Stimulated activated naive CD8-positive, alpha-beta T cell treated with anti-CD3 and anti-CD28 coated beads, Interleukin-15, Interleukin-2, amounts not matched to agents 100 U/mL and 50 U/mL, for 24 hours (primary cell): ENCODE data around the gene SMAD6.
A peak's percentile ranks its signal among the peaks of the same experiment; 100 is the strongest.

Source experiments
- ATAC-seq: fragments of 150-1000 bp; cut with Tn5 transposase; one replicate; pipeline ENCODE4 v1.10.0; 2021
- DNase-seq: peaks from one replicate; pipeline ENCODE4 v3.0.0; 2021

Gene SMAD6

DNA sequence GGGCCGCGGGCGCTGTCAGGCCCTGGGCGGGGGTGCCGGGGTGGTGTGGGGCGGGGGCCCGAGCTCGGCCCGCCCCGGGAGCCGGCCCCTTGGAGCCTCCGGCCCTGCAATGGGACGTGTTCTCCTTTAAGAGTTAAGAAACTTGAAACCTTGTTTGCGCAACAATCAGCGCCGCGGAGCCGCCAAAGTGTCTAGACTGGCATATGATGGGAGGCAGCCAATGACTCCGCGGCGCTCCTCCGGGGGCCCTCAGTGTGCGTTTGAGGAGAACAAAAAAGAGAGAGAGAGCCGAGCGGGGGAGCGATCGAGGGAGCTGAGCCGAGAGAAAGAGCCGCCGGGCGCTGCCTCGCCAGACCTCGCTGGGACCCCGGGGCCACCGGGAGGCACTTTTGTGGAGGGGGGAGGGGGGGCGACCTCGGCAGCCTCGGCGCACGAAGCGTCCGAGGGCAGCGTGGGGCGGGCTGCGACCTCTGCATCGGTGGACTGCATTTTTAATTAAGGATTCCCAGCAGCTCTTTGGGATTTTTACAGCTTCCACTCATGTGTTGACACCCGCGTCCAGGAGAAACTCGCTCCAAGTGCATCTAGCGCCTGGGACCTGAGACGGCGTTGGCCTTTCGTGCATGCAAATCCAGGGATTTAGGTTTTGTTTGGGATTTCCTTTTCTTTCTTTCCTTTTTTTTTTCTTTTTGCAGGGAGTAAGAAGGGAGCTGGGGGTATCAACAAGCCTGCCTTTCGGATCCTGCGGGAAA is at the start of gene SMAD6:
Gene SMAD6 (plus strand): TSS at position 202 of the 752 bp plus-strand sequence. CDS start 1,023 bp downstream, outside the sequence.
- DNase-seq (peak; percentile 77), ATAC-seq (peak; percentile 39)

DNA sequence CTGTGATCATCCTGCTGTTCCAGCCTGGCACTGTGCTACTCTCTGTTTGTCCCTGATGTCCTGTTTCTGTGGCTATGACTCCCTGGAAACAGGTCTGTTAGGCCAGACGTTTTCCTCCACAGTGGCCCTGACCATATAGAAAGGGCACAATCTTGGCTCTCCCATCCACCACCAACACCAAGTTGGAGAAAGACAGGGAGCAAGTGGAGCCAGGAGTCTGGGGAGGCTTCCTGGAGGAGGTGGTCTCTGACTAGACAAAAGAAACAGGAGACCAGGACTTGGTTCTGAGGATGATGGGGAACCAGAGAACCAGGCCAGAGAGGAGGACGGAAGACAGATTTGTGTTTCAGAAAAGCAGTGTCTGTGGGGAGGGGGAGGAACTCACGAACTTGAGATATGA is 49.2 kb upstream of the SMAD6 start:
- ATAC-seq = no peak
- no peak for DNase-seq

DNA sequence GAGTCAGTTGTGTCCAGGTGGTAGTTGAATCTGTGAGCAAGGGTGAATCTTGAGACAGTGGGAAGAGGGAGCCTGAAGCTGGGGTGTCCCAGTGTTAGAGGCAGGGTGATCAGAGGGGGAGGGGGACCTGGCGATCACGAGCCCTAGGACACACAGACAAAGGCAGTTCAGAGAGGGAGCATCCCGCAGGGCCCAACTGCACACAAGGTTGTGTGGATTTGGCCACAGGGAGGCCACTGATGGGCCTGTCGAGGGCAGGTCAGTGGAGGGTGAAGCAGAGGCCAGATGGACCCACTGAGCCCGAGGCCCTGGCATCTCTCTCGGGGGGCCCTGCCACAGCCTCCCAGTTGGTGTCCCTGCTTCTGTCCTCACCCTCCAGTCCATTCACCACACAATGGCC is 48.6 kb upstream of the SMAD6 start:
- no peak for DNase-seq
- ATAC-seq = no peak

DNA sequence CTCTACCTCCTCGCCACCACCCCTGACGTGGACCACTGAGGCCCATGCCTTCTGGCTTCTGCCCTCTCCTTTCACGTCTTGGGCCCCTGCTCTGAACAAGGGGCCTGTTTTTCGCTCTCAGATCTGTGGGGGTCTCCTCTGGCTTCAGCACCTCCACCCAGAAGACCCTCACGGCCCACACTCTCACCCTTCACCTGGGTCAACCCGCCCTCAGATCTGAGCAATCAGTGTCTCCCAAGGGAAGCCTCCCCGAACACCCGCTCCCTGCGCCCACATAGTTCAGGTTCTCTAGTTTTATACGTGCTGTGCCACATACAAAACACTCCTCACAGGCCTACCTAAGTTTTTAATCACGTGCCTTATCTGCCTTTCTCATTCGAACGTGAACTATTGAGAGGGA is 48.2 kb upstream of the SMAD6 start:
- ATAC-seq (no peak), DNase-seq (no peak)

DNA sequence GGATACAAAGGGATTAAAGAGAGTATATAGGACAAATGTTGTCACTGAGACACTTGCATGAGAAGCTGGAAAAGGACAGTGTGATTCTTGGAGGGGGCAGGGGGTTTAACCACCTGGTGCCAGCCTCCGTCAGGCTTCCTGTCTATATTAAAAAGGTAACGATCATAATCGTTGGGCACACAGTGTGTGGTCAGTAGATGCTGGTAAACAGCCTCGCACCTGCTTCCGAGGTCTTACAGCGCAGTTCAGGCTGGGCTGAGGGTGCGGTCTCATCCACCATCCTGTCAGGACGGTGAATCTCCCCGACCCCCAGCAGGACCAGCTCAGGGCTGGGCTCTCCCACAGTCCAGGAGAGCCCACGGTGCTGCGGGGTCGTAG is 47.7 kb upstream of the SMAD6 start:
- no peak for ATAC-seq
- no peak for DNase-seq

DNA sequence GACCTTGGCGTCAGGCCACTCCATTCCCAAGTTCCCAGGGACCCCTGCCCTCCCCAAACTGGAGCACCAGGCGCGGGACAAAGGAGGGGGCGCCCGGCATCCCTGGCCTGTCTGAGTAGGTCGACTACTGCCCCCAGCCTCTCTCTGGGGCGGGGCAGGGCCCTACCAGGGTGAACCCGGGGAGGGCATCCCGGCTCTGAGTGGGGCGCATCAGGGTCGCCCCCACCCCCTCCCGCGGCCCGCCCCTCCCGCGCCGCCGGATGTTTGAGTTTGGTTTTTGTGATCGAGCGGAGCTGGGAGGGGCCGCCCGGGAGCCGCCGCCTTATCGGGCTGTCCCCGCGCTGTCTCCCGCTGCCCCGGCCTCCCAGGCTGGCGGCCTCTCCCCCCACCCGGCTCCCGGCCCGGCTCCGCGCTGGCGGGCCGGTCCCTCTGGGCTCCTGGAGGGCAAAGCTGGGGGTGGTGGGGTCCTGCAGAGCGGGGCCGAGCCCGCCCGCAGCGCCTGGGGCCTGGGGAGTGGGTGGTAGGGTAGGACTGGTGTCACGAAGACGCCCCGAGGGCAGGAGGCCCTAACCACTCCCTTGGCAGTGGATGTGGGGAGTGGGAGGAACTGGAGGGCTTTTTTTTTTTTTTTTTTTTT is 47.2 kb upstream of the SMAD6 start:
- DNase-seq (peak; percentile 18), ATAC-seq (peak; percentile 54)

DNA sequence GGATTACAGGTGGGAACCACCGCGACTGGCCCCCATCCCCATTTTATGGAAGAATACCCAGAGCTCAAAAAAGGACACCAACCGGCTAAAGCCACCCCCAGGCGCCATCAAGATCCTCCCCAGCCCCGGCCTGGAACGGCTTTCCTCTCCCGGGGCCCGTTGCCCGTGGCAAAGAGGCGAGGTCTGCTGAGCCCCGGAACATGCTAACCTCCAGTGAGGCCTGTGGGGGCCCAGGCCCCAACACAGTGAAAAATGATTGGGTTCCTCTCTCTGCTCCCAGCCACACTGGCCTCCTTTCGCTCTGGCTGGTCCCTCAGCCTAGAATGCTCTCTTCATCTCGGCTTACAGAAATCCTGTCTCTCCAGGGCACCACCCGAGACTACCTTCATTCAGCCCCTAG is 46.5 kb upstream of the SMAD6 start:
- DNase-seq = no peak
- no peak for ATAC-seq

DNA sequence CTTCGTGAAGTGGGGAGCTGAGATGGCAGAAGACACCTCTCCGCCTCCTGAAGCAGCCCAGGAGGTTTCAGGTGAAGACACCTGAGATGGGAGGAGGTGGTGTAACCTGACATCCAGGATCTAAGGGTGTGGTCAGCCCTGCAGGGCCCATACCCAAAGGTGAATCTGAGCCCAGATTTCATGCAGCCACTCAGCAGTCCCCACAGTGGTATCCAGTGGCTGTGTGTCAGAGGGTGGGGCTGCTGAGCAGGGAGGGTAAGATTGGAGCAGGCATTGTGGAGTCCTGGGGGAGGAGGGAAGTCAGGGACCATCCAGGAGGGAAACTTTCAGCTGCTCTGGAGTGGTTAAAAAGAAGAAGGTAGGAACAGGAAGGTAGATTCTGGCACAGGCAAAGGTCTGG is 46.0 kb upstream of the SMAD6 start:
- no peak for ATAC-seq
- DNase-seq = no peak

DNA sequence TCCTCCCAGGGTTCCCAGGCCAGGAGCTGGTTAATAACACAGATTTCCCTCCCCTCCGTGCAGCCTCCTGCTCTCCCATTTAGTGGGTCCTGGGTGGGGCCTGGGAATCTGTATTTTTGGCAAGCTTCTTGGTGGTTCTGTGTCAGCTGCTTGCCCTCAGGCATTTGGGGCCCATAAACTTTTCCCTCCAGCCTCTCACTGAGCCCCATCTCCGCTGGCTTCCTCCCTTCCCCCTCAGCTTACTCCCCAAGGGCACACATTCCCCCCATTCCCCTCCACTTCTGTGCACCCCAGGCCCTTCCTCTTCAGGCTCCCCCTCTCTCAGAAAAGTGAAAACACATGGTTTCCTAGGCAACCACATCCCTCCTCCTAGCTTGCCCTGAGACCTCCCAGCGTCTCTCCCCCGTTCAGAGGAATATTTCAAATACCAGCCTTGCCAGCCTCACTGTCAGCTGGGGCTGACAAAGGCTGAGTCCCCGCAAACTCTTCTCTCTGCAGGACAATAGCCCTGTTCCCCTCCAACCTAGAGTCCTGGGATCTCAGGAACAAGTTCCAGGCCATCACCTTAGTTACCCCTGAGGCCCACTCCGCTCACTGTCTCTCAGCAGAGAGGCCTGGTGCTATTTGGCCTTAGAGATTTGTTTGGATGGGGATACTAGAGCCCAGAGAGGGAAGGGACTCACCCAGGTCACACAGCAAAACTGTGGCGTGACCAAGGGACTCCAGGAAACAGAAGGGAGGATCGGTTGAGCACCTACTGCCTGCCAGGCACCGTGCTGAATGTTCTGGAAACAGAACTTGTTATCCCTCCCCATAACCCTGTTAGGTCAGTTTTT is 44.6 kb upstream of the SMAD6 start:
- DNase-seq (no peak), ATAC-seq (no peak)

DNA sequence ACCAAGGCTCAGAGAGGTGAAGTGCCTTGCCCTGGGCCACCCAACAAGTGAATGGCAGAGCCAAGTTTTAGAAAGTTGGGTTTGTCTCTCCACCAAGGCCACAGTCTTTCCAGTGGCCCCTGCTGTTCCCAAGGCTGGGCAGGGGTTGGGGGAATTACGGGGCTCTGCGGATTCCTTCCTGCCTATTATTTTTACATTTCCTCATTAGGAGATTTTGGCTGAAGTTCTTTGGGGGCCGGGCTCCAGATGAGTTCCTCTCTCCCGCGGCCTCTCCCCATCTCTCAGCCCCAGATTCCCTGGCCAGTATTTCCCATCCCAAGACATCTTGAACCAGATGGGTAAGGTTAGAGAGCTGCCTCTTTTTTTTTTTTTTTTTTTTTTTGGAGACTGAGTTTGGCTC is 44.0 kb upstream of the SMAD6 start:
- ATAC-seq = no peak
- no peak for DNase-seq

DNA sequence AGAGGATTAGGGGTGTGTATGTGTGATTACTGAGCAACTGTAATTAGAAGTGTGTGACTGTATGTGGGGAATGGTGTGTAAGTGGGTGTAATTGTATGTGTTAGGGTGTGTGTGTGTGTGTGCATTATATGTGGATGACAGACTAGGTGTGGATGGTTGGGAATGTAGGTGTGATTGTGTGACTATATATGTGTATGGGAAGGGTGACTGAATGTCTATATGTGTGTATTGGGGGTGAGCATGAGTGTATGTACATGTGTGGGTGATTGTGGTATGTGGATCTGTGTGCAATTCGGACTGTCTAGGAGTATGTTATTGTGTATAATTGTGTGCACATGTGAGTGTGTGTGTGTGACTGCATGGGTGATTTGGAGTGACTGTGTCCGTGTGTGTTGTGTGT is 43.2 kb upstream of the SMAD6 start:
- no peak for DNase-seq
- no peak for ATAC-seq

DNA sequence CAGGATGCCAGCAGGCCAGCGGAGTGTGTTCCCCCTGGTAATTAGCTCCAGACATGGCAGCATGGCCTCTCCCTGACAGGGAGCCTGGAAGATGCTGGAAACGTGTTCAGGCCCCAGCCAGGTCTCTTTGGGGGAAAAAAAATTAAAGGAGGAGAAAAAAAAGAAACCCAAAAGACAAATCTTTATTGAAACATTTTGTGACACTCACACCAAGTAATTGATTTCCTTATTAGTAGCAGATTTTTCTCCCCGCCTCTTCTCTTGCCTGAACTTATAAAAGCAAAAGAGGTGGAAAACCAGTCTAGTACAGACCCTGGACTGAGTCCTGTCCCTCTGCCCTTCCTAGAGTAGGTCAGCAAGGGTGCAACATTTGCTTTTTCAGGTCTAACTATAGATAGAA is 42.7 kb upstream of the SMAD6 start:
- no peak for ATAC-seq
- no peak for DNase-seq

DNA sequence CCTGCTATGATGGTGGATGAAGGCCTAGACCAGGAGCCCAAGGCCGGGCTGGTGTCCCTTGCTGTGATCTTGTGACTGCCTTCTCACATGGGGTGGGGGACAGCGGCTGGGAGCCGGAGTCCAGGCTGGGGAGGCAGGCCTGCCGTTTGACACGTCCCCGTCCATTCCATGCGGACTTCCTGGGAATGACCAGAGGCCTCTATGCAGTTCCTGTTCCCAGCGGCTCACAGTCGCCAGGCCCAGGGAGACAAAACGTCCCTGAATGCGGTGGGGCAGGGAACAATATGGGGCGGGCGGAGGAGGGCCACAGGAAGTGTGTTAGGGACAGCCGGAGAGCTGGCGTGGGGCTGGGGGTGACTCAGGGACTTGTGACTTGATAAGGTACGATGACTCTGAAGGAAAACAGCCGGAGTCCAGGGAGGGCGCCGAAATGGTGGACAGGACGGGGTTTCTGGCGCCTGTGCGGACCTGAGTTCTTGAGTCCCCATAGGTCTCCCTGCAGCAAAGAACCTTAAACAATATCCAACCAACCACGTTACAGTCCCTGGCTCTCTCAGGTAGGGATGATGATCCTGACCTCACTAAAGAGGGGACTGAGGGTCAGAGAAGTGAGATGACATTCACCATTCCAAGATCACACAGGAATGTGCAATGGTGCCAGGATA is 40.5 kb upstream of the SMAD6 start:
- ATAC-seq (no peak), DNase-seq (no peak)

DNA sequence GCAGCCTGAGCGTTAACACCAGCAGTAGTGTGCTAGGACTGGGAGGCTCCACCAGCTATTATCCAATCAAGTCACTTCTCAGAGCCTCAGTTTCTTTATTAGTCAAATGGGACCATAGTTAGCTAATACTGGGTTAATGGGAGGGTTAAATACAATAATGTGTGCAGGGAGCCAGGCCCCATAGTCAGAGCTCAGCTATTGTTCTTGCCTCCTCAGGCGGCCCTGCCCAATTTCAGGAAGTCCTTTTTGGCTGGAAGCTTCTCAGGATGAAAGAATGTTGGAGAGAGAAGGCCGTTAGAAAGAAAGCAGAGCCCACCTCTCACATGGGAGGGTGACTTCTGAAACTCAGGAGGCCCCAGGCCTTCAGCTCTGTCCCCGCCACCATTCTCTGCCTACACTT is 39.5 kb upstream of the SMAD6 start:
- DNase-seq (no peak), ATAC-seq (no peak)

DNA sequence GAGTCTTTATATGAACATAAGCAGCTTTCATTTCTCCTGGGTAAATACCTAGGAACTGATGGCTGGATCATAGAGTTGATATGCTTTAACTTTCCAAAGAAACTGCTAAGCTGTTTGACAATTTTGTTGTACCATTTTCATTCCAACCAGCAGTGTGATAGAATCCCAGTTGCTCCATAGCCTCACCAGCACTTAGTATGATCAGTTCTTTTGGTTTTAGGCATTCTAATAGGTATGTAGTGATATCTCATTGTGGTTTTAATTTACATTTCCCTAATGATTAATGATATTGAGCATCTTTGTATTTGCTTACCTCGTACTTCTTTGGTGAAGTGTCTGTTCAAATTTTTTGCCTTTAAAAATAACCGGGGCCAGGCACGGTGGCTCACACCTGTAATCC is 38.4 kb upstream of the SMAD6 start:
- ATAC-seq (no peak), DNase-seq (no peak)

DNA sequence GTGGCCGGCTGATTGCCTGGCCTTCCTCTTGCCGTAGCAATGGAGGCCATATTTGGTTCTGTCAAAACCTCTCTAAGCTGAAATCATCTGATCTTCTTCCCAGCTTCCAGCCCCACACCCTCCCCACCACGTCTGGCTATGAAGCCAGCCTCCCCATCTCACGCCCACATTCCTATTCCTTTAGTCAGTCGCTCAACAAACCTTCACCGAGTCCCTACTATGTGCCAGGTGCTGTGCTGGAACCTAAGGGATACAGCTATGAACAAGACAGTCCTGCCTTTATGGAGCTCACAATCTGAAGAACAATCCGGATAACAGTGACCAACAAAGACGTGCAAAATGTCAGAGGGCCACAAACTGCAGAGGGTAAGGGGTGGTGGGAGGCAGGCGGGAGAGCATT is 31.9 kb upstream of the SMAD6 start:
- no peak for DNase-seq
- ATAC-seq = no peak

DNA sequence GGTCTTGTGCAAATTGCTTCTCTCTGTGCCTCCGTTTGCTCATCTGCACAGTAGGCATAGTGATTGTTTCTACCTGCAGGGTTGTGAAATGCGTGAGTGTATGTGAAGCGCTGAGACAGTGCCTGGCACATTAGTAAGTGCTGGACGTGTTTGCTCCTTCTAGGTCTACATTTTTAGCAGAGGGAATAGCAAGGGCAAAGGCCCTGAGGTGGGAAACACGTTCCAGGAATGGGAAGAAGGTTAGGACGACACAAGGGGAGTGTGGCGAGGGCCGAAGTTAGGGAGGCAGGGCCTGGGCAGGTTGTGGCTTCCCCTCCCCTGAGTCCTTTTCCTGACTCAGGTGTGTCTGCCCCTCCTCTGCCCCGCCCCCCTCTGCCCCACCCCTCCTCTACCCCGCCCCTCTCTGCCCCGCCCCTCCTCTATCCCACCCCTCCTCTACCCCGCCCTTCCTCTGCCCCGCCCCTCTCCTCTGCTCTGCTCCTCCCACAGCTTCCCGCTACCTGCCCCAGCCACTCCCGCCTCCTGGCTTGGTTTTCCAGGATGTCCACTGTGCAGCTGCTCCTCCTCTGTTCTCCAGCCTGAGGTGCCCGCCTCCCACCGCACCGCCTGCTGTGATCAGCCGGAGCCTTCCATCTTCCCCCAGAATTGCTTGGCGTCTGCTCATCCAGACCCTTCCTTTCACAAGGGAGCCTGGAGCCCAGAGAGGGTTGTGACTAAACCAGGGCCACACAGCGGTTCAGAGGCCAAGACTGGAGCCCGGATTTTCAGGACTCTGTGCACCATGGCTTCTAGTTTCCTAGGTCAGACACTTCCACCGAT is 31.1 kb upstream of the SMAD6 start:
- no peak for ATAC-seq
- DNase-seq = no peak

DNA sequence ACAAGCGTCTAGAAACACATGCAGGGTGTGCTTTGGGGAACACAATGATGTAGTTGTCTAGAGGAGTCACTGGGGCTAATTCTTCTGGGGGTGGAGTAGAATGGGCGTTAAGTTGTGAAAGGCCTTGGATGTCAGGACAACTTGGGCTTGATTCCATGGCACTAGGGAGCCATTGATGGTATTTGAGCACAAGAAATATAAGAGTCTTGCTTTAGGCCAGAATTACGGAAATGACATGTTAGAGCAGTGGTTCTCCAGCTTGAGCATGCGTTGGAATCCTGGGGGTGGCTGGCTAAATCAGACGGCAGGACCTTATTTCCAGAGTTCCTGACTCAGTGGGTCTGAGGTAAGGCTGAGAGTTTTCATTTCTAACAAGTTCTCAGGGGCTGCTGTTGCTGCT is 29.2 kb upstream of the SMAD6 start:
- no peak for DNase-seq
- no peak for ATAC-seq

DNA sequence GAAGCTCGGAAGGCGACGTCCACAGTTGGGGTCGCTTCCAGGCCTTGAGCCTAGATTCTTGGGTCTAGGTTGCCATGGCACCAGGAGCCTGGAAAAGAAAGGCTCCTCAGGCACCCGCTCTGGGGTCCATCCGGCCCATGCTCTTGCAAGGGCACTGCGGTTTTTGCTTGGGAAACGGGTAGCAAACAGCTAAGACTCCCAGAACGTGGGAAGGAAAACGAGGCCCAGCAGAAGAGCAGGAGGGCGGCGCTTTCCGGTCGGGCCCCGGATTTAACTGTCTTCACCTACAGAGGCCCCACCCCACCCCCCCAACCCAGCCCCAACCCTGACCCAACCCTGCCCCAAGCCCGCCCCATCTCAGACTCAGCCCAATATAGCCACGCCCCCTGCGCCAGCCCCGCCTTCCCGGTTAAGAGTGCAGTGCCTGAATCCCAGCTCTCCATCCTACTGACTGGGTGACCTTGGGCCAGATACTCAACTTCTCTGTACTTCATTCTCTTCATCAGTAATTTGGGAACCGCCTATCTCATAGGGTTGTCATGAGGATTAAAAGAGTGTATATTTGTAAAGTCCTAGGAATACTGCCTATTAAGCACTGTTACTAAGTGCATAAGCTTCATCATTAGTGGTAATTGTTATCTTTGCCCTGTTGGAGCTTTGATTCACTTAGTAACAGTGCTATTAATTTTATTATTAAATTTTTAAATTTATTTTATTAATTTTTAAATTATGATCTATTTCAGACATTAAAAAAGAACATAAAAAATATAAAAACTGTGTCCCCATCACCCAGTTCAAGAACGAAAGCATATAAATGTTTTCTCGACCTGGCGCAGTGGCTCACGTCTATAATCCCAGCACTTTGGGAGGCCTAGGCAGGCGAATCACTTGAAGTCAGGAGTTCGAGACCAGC is 28.4 kb upstream of the SMAD6 start:
- peak; percentile 43 for ATAC-seq
- peak; percentile 67 for DNase-seq

DNA sequence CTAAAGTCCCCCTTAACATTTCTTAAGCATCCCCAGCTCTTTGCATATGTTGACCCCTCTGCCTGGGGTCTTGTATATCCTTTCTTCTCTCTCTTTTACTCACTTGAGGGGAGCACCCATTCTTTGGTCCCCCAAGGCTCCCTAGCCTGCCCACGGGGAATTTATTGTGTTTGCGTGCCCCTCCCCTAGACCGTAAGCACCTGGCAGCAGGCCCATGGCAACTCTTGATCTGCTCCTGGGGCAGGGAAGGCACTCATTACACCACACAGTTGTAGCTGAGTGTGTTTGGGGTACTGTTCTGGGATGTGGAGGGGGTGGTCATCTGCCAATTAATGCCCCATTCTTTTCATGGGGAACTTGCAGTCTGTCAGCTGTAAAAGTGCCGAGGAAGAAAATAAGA is 27.3 kb upstream of the SMAD6 start:
- DNase-seq (no peak), ATAC-seq (no peak)

DNA sequence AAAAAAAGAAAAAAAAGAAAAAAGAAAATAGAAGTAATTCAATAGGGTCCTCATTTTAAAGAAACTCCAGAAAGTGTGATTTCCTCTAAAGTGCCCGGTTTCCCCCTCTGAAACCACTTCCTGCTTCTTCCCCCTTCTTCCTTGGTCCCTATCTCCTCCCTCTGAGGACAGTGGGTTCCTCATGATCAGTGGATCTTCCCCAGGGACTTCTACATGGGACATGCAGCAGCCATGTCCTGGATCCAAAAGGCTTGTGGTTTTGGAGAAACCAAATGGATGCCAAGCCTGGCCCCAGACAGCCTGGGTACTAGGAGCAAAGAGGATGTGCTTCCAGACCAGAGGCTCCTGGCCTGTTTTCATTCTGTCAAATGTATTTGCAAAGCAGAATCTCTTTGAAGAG is 26.6 kb upstream of the SMAD6 start:
- ATAC-seq (no peak), DNase-seq (no peak)
